Measurements from ENCODE around the gene CYP1A2.

The CYP1A2 gene

GRCh38 chr15:74788683-74789151, 40.1 kb downstream of the CYP1A2 start:
- DNase-seq (ENCODE audit: low read depth in 2 of 2, low spot score in 1 of 2), result no peak

DNA sequence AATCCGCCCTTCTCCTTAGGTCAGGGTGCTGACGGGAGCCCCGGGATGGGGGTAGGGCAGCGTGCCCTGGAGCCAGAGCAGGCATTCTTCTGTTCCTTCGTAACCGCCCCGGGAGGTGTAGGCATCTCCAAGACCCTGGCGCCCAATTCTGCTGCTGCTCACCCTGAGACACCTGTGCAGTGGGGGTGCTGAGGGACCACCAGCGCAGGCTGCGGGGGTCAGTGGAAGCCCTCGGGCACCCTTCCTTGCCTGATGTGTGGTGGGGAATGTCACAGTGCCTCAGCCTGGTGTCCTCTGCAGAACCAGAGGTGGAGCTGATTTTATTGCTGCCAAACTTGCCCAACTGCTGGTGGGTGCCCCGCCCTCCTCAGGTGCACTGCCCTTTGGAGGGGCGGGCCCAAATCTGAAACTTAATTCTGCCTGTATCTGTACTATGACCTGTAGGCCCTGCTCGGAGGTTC, 40.6 kb downstream of the CYP1A2 start:
- DNase-seq (ENCODE audit: low read depth in 2 of 2, low spot score in 1 of 2), result no peak

GRCh38 chr15:74789741-74790079, 41.1 kb downstream of the CYP1A2 start:
- no peak for DNase-seq (ENCODE audit: low read depth in 2 of 2, low spot score in 1 of 2)

- no peak for DNase-seq (ENCODE audit: low read depth in 2 of 2, low spot score in 1 of 2)
Observed at GRCh38 chr15:74790080-74790916, 41.7 kb downstream of the CYP1A2 start.

- DNase-seq (ENCODE audit: low read depth in 2 of 2, low spot score in 1 of 2), result no peak
Observed at GRCh38 chr15:74791007-74791406, 42.4 kb downstream of the CYP1A2 start.

- DNase-seq (ENCODE audit: low read depth in 2 of 2, low spot score in 1 of 2), result no peak
Observed at GRCh38 chr15:74791667-74792066, 43.0 kb downstream of the CYP1A2 start.

GRCh38 chr15:74792227-74793016, 43.8 kb downstream of the CYP1A2 start:
- DNase-seq (ENCODE audit: low read depth in 2 of 2, low spot score in 1 of 2), result no peak

GRCh38 chr15:74793135-74794028, 44.7 kb downstream of the CYP1A2 start:
- DNase-seq (ENCODE audit: low read depth in 2 of 2, low spot score in 1 of 2), result no peak

GRCh38 chr15:74794248-74794969, 45.8 kb downstream of the CYP1A2 start:
- DNase-seq (ENCODE audit: low read depth in 2 of 2, low spot score in 1 of 2), result no peak

DNA sequence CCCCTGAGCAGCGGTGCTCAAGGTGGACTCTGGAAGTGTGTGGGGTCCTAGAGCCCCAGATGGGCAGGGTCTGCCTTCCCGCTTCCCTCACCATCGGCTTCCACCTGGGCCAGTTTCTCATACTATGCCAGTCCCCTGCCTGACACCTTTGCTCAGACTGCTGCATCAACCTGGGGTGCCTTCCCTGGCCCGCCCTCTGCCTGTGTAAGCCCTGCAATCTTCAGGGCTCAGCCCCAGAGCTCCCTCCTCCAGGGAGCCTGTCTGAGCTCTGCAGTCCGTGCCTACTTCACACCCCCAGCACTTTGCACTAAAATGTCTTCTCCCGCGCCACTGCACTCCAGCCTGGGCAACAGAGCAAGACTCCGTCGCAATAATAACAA, 46.3 kb downstream of the CYP1A2 start:
- no peak for DNase-seq (ENCODE audit: low read depth in 2 of 2, low spot score in 1 of 2)

- DNase-seq (ENCODE audit: low read depth in 2 of 2, low spot score in 1 of 2), result no peak
Observed at GRCh38 chr15:74795966-74796625, 47.5 kb downstream of the CYP1A2 start.

GRCh38 chr15:74798388-74799254, 50.0 kb downstream of the CYP1A2 start:
- no peak for DNase-seq (ENCODE audit: low read depth in 2 of 2, low spot score in 1 of 2)

- DNase-seq (ENCODE audit: low read depth in 2 of 2, low spot score in 1 of 2), result no peak
Observed at GRCh38 chr15:74799255-74799855, 50.7 kb downstream of the CYP1A2 start.

DNA sequence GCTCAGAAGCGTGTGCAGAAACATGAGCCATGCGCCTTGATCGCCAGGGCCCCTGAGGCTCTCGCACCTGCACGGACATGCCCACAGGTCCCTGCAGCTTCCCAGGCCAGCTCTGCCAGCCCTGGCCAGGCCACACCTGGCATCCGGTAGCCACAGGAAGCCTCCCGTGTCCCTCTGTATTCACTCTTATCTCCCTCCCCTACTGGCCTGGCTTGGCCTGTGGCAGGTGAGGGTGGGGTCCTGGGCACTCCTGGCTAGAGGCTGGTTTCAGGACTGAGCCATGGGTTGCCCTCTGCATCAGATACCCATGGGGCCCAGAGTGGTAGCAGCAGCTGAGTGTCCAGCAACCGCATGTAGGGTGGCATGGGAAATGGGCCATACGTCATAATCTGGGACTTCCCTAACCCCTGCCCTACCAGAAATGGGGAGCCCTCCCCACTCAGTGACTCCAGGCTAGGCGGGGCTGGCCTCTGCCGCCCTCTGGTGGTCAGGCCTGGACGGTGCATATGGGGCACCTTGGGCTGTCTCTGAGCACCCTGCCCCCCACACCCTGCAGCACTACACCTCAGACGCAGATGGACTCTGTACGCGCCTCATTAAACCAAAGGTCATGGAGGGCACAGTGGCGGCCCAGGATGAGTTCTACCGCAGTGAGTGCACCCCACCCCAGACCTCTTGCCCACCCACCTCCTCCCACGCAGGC, 51.4 kb downstream of the CYP1A2 start:
- DNase-seq (ENCODE audit: low read depth in 2 of 2, low spot score in 1 of 2), result peak in 1 of 2 donors; percentile 74

DNA sequence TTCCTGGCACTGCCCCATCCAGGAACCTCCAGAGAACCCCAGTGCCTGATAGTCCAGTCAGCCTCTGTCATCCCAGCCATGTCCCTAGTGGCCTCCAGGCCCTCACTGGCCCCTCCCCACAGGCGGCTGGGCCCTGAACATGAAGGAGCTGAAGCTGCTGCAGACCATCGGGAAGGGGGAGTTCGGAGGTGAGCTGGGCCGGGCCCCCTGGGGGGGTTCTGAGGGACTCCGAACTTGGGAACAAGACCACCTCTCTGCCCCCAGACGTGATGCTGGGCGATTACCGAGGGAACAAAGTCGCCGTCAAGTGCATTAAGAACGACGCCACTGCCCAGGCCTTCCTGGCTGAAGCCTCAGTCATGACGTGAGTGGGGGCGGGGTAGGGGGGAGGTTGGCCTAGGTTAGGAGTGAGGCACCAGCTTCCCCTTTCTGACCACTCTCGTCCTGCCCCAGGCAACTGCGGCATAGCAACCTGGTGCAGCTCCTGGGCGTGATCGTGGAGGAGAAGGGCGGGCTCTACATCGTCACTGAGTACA, 52.0 kb downstream of the CYP1A2 start:
- no peak for DNase-seq (ENCODE audit: low read depth in 2 of 2, low spot score in 1 of 2)

DNA sequence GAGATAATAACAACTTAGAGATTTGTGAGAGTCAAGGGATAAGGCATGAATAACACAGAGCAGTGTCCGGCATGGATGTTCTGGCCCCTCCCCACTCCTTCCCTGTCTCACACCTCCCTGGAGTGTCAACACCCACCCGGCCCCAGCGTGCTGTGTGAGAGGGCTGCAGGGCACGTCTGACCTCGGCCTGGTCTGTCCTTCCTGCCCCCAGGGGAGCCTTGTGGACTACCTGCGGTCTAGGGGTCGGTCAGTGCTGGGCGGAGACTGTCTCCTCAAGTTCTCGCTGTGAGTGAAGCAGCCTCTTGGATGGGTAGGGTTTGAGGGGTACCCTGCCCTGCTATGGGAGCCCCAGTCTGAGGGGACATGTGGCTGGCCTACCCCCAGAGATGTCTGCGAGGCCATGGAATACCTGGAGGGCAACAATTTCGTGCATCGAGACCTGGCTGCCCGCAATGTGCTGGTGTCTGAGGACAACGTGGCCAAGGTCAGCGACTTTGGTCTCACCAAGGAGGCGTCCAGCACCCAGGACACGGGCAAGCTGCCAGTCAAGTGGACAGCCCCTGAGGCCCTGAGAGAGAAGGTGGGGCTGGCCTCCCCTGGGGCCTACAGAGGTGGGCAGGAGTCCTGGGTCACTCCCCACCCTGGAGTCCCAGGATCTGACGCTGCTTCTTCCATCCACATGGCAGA, 52.8 kb downstream of the CYP1A2 start:
- no peak for DNase-seq (ENCODE audit: low read depth in 2 of 2, low spot score in 1 of 2)

- no peak for DNase-seq (ENCODE audit: low read depth in 2 of 2, low spot score in 1 of 2)
Observed at GRCh38 chr15:74802290-74802689, 53.6 kb downstream of the CYP1A2 start.
